ENCODE results near the gene CLSTN2. TPM values are rescaled to one million over a fixed set of nuclear protein-coding genes. Genes with fewer than 3 reads are reported as not detected.

Gene CLSTN2
- total RNA-seq, 2 experiments from 2014 or later: not detected

- CTCF ChIA-PET: no interaction called here
- Mint-ChIP-seq H3K27ac (no peak overlapping the region), H3K4me1 (ENCODE audit: low read depth) (no peaks in the 10 kb centered on the region), H3K9me3 (ENCODE audit: insufficient read depth) (no peaks in the 10 kb centered on the region), H3K36me3 (ENCODE audit: low read depth) (no peaks in the 10 kb centered on the region), H3K4me3 (no peak overlapping the region), H3K27me3 (ENCODE audit: low read depth) (no peaks in the 10 kb centered on the region)
- POLR2A ChIA-PET: no interaction called here
- ATAC-seq (no peak), DNase-seq (no peak)
Observed at GRCh38 chr3:140580746-140581145, 645.8 kb downstream of the CLSTN2 start.

DNA sequence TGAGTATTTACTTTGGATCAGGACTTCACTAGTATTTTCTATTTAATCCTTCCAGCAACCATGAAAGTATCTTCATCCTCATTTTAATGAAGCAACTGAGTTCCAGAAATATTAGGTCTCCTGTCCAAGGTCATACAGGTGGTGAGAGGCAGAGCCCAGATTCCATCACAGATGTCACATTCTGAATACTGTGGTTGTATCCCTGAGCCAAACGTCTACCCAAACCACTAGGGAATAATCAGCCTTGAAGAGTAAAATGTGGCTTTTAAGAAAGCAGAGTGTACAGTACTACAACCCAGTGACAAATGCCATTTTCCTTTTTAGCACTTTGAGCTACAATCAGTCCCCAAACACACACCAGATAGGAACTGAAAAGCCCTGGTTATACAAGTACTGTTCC is 649.6 kb downstream of the CLSTN2 start:
- POLR2A ChIA-PET: no interaction called here
- no peaks in the 10 kb centered on the region for H3K27me3 Mint-ChIP-seq (ENCODE audit: low read depth)
- no peaks in the 10 kb centered on the region for H3K4me1 Mint-ChIP-seq (ENCODE audit: low read depth)

DNA sequence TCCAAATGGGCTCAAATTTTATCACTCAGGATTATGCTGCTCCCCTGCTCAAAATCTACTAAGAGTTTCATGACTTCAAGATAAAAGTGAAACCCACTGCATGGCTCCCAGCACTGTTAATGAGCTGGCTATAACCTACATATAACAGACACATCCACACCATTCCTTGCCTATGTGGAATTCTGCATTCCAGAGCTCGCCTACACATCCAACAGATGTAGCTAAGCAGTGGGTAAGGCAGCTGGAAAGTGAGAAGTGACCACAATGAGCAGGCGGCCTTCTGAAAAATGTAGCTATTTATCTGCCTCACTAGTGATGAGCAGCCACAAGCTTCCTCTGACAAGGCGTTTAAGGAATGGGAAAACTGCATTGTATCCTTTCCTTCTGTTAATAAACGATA is 650.8 kb downstream of the CLSTN2 start:
- H3K27me3 Mint-ChIP-seq (ENCODE audit: low read depth): peaks cover 2% of the 10 kb centered on the region

More for the DNA sequence above, 649.6 kb downstream of the CLSTN2 start:
- DNase-seq: no peak
- no peaks in the 10 kb centered on the region for H3K9me3 Mint-ChIP-seq (ENCODE audit: insufficient read depth)
- H3K4me3 Mint-ChIP-seq: no peak overlapping the region
- H3K36me3 Mint-ChIP-seq (ENCODE audit: low read depth): no peaks in the 10 kb centered on the region
- CTCF ChIA-PET: no interaction called here
- H3K27ac Mint-ChIP-seq: no peak overlapping the region
- no peak for ATAC-seq

DNA sequence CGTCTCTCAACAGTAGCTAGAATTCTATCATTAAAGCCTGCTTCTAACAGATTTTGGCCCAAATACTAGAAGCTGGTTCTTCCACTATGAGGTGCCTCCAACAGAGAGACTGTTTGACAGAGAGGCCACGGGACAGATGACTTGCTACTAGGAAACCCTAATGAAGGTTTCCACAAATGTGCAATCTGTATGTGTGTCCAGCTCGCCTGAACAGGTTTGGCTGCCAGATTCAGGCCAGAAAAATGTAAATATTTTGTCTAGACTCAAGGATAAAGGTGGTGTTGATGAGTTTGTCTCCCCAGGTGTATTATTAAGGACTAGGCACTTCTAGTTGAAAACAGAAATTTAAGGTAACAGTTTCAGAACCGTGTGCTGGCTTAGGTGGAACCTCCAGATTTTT is 651.3 kb downstream of the CLSTN2 start:
- Mint-ChIP-seq H3K4me1 (ENCODE audit: low read depth) (no peaks in the 10 kb centered on the region), H3K27me3 (ENCODE audit: low read depth) (peaks cover 2% of the 10 kb centered on the region), H3K27ac (no peak overlapping the region), H3K9me3 (ENCODE audit: insufficient read depth) (no peaks in the 10 kb centered on the region), H3K4me3 (no peak overlapping the region), H3K36me3 (ENCODE audit: low read depth) (no peaks in the 10 kb centered on the region)
- no peak for ATAC-seq
- no peak for DNase-seq
- ChIA-PET POLR2A (no interaction called here), CTCF (no interaction called here)

More for the DNA sequence above, 650.8 kb downstream of the CLSTN2 start:
- CTCF ChIA-PET: no interaction called here
- H3K4me1 Mint-ChIP-seq (ENCODE audit: low read depth): no peaks in the 10 kb centered on the region
- DNase-seq (no peak), ATAC-seq (no peak)
- POLR2A ChIA-PET: no interaction called here
- no peaks in the 10 kb centered on the region for H3K36me3 Mint-ChIP-seq (ENCODE audit: low read depth)
- no peak overlapping the region for H3K4me3 Mint-ChIP-seq
- no peak overlapping the region for H3K27ac Mint-ChIP-seq
- H3K9me3 Mint-ChIP-seq (ENCODE audit: insufficient read depth): no peaks in the 10 kb centered on the region

DNA sequence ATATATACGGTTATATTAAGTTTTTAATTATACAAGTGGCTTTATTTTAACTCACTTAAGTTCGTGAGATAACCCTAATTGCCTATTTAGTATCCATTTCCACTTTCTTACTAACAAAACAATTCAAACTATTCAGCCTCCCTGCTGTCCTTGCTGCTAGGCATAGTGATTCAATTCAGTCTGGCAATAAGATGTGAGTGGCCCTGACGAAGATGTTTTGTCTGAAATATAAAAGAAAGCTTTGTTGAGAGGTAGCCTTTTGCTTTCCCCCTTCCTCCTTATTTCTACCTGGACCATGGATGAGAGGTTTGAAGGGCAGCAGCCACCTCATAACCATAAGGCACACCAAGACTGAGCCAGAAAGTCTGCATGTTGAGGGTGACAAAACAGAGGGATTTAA is 653.6 kb downstream of the CLSTN2 start:
- no peaks in the 10 kb centered on the region for H3K9me3 Mint-ChIP-seq (ENCODE audit: insufficient read depth)
- no peak for ATAC-seq
- H3K27me3 Mint-ChIP-seq (ENCODE audit: low read depth): peaks cover 4% of the 10 kb centered on the region
- H3K4me1 Mint-ChIP-seq (ENCODE audit: low read depth): no peaks in the 10 kb centered on the region
- H3K36me3 Mint-ChIP-seq (ENCODE audit: low read depth): no peaks in the 10 kb centered on the region
- H3K27ac Mint-ChIP-seq: no peak overlapping the region
- no peak overlapping the region for H3K4me3 Mint-ChIP-seq
- ChIA-PET POLR2A (no interaction called here), CTCF (no interaction called here)
- no peak for DNase-seq

DNA sequence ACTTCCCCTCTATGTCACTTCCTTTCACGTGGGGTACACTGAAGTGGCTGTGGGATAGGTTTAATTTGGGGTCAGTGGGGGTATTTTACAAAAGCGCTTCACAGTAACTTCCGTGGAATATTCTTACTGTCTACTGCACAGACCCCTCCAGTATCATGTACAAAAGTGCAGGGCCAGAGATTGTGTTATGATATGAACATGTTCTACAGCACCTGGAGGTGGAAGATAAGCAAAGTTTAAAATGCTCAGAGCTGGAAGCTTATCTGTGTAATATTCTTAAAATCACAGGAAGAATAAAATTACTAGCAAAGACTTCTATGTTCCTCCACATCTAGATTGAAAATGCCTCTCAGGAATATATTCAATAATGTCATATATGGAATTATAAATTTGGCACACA is 658.8 kb downstream of the CLSTN2 start:
- Mint-ChIP-seq H3K4me1 (ENCODE audit: low read depth) (no peaks in the 10 kb centered on the region), H3K27ac (no peak overlapping the region), H3K36me3 (ENCODE audit: low read depth) (no peaks in the 10 kb centered on the region), H3K9me3 (ENCODE audit: insufficient read depth) (no peaks in the 10 kb centered on the region), H3K4me3 (no peak overlapping the region), H3K27me3 (ENCODE audit: low read depth) (peaks cover 8% of the 10 kb centered on the region)
- ChIA-PET POLR2A (no interaction called here), CTCF (no interaction called here)
- ATAC-seq: no peak
- no peak for DNase-seq

GRCh38 chr3:140595295-140595694 is 660.3 kb downstream of the CLSTN2 start:
- POLR2A ChIA-PET: no interaction called here
- Mint-ChIP-seq H3K9me3 (ENCODE audit: insufficient read depth) (no peaks in the 10 kb centered on the region), H3K36me3 (ENCODE audit: low read depth) (no peaks in the 10 kb centered on the region), H3K4me3 (no peak overlapping the region), H3K27me3 (ENCODE audit: low read depth) (peaks cover 7% of the 10 kb centered on the region), H3K27ac (no peak overlapping the region), H3K4me1 (ENCODE audit: low read depth) (no peaks in the 10 kb centered on the region)
- no peak for ATAC-seq
- CTCF ChIA-PET: no interaction called here
- DNase-seq: no peak

DNA sequence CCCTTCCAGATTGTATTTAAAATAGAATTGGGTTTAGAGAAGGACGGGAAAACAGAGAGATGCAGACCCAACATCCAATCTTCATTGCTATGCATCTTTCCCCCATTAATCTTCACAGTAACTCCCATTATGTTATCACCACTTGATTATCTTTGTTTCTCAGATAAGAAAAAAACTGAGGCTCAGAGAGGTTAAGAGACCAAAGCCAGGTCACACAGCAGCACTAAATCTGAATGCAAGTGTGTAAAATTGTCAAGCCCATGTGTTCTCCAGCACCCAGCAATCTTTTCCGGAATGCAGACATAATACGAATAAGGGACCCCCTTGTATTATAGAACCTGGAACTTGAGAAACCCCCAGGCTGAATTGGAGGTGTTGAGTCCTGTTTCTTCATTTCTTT is 662.4 kb downstream of the CLSTN2 start:
- ATAC-seq (no peak), DNase-seq (no peak)
- Mint-ChIP-seq H3K9me3 (ENCODE audit: insufficient read depth) (no peaks in the 10 kb centered on the region), H3K4me1 (ENCODE audit: low read depth) (no peaks in the 10 kb centered on the region), H3K27me3 (ENCODE audit: low read depth) (peaks cover 7% of the 10 kb centered on the region), H3K27ac (no peak overlapping the region), H3K36me3 (ENCODE audit: low read depth) (no peaks in the 10 kb centered on the region), H3K4me3 (no peak overlapping the region)
- POLR2A ChIA-PET: no interaction called here
- CTCF ChIA-PET: interaction anchor here (1.3 kb wide), 1 partner anchor 14 kb away, joined by 4 read pairs; no protein-coding TSS in a partner anchor

GRCh38 chr3:140597792-140598191 is 662.8 kb downstream of the CLSTN2 start:
- H3K4me1 Mint-ChIP-seq (ENCODE audit: low read depth): no peaks in the 10 kb centered on the region
- H3K27me3 Mint-ChIP-seq (ENCODE audit: low read depth): peaks cover 5% of the 10 kb centered on the region
- no peak overlapping the region for H3K27ac Mint-ChIP-seq
- no peaks in the 10 kb centered on the region for H3K36me3 Mint-ChIP-seq (ENCODE audit: low read depth)
- CTCF ChIA-PET: interaction anchor here (1.3 kb wide), 1 partner anchor 14 kb away, joined by 4 read pairs; no protein-coding TSS in a partner anchor
- H3K9me3 Mint-ChIP-seq (ENCODE audit: insufficient read depth): no peaks in the 10 kb centered on the region
- POLR2A ChIA-PET: no interaction called here
- H3K4me3 Mint-ChIP-seq: no peak overlapping the region
- DNase-seq (no peak), ATAC-seq (no peak)

GRCh38 chr3:140599009-140599408 is 664.0 kb downstream of the CLSTN2 start:
- no peak for ATAC-seq
- no peak overlapping the region for H3K27ac Mint-ChIP-seq
- H3K27me3 Mint-ChIP-seq (ENCODE audit: low read depth): peaks cover 4% of the 10 kb centered on the region
- CTCF ChIA-PET: no interaction called here
- no peaks in the 10 kb centered on the region for H3K9me3 Mint-ChIP-seq (ENCODE audit: insufficient read depth)
- no peaks in the 10 kb centered on the region for H3K36me3 Mint-ChIP-seq (ENCODE audit: low read depth)
- H3K4me1 Mint-ChIP-seq (ENCODE audit: low read depth): no peaks in the 10 kb centered on the region
- DNase-seq: no peak
- POLR2A ChIA-PET: no interaction called here
- no peak overlapping the region for H3K4me3 Mint-ChIP-seq

- Mint-ChIP-seq H3K27me3 (ENCODE audit: low read depth) (peaks cover 4% of the 10 kb centered on the region), H3K36me3 (ENCODE audit: low read depth) (no peaks in the 10 kb centered on the region), H3K4me1 (ENCODE audit: low read depth) (no peaks in the 10 kb centered on the region), H3K27ac (no peak overlapping the region), H3K9me3 (ENCODE audit: insufficient read depth) (no peaks in the 10 kb centered on the region), H3K4me3 (no peak overlapping the region)
- ATAC-seq (no peak), DNase-seq (no peak)
- CTCF ChIA-PET: no interaction called here
- POLR2A ChIA-PET: no interaction called here
Observed at GRCh38 chr3:140599496-140599895, 664.5 kb downstream of the CLSTN2 start.

GRCh38 chr3:140601881-140602280 is 666.9 kb downstream of the CLSTN2 start:
- no peak overlapping the region for H3K4me3 Mint-ChIP-seq
- H3K36me3 Mint-ChIP-seq (ENCODE audit: low read depth): no peaks in the 10 kb centered on the region
- H3K27ac Mint-ChIP-seq: no peak overlapping the region
- ATAC-seq: no peak
- ChIA-PET CTCF (no interaction called here), POLR2A (no interaction called here)
- H3K9me3 Mint-ChIP-seq (ENCODE audit: insufficient read depth): no peaks in the 10 kb centered on the region
- H3K4me1 Mint-ChIP-seq (ENCODE audit: low read depth): no peaks in the 10 kb centered on the region
- no peak for DNase-seq
- H3K27me3 Mint-ChIP-seq (ENCODE audit: low read depth): peaks cover 2% of the 10 kb centered on the region

DNA sequence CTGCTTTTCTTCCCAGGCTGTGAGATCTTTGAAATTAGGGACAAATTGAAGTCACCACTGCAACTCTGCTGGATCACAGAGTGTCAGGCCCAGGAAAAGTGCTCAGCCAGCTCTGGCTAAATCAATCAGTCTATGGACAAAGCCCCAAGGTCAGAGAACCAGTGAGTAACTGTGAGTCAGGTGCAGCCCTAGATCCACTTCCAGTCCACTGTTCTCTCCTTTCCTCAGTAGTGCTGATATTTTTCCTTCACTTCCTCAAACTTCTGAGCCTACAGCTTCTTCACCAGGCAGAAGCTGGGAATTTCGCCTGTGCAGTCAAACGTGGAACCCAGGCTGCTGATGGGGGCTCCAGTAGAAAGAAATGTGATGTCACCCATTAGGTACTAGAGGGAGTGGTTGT is 667.8 kb downstream of the CLSTN2 start:
- no peaks in the 10 kb centered on the region for H3K36me3 Mint-ChIP-seq (ENCODE audit: low read depth)
- DNase-seq (no peak), ATAC-seq (no peak)
- H3K9me3 Mint-ChIP-seq (ENCODE audit: insufficient read depth): no peaks in the 10 kb centered on the region
- H3K27ac Mint-ChIP-seq: no peak overlapping the region
- no peaks in the 10 kb centered on the region for H3K27me3 Mint-ChIP-seq (ENCODE audit: low read depth)
- ChIA-PET CTCF (no interaction called here), POLR2A (no interaction called here)
- H3K4me1 Mint-ChIP-seq (ENCODE audit: low read depth): no peaks in the 10 kb centered on the region
- no peak overlapping the region for H3K4me3 Mint-ChIP-seq

All from activated CD8-positive, alpha-beta T cell treated with anti-CD3 and anti-CD28 coated beads, Interleukin-2, amount 10 ng/mL, durations not matched to agents 7 days and 5 days (primary cell).